HG03378 (cell line): ENCODE data around the gene IRAG1.

Source experiments
- ATAC-seq: cut with Tn5 transposase; IDR thresholded peaks from one replicate; pipeline ENCODE4 v1.9.1; 2021; ENCODE audit warnings: mild to moderate bottlenecking, moderate library complexity; ENCODE audit not compliant: unreplicated experiment

Gene IRAG1

DNA sequence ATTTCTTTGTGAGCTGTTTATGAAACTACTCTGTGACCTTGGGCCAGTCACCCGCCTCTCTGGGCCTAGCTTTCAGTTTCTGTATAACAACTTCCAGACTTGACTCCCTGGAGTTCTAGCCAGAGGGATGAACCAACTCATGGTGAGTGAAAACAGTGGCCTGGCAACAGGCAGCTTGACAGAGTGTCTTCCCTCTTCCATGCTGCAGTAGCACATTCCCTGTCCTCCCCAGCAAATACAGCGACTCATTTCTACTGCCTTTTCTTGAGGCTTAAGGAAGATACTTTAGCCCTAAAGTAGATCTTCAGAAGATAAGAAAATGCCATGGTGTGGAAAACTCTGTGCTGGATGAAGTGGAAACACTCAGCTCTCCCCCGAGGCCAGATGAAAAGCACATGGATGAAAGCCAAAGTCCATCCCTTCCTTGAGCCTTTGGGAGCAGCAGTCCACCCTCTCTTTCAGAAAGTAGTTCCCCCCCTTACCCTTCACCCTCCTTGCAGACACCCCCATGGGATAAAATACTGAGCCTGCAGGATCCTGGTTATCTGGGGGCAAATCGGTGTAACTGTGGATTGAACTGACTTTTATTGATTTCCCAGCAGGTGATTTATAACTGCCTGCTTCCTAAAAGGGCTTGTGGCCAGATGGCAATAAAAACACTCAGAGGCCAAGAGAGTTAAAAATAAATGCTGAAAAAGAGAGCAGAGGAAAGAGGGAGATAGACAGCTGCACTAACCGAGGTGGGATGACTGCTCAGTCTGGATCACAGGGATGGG, 24.1 kb downstream of the IRAG1 start:
- no peak for ATAC-seq

- ATAC-seq, result no peak
These were observed 26.1 kb downstream of the IRAG1 start for GRCh38 chr11:10667521-10667885.

DNA sequence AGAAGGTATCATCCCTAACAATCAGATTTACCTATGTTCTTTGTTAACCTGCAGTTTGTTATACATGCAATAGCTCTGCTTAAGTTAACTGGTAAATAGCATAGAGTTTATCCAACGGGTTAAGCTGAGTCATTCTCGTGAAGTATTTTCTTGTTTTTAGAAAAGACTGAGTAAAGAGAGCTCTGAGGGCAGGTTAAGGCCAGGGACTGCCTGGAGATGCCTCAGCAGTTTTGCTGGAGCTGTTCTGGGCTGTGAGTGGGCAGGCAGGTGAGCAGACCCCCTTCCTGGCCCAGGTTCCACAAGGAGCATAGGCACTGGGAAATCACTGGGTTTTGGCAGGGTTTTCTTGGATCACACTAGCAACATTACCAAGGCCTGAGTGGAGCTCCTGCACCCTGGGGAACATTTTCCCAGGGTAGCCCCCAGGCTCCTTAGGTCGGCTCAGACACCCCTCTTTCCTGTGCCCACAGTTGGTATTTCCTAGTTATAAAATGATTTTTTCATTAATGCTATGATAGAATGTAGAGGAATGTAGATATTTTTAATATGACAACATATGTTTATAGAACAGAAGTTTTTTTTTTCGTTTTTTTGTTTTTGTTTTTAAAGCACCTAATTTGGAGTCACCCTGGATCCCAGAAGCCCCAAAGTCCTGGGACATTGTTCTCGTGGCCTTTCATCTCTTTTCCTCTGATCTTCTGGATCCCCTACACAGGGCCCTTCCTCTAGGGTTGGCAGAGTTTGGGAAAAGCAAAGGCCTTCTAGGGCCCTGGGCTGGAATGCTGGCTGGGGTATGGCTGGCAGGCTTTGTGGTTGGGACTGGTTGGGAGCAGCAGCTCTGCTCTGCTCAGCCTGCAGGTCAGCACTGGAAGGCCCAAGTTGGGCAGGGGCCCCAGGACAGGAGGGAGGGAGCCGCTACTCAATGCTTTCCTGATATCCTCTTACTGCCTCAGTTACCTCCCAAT, 26.7 kb downstream of the IRAG1 start:
- ATAC-seq, result no peak

- ATAC-seq, result no peak
These were observed 29.1 kb downstream of the IRAG1 start for GRCh38 chr11:10664496-10664895.

DNA sequence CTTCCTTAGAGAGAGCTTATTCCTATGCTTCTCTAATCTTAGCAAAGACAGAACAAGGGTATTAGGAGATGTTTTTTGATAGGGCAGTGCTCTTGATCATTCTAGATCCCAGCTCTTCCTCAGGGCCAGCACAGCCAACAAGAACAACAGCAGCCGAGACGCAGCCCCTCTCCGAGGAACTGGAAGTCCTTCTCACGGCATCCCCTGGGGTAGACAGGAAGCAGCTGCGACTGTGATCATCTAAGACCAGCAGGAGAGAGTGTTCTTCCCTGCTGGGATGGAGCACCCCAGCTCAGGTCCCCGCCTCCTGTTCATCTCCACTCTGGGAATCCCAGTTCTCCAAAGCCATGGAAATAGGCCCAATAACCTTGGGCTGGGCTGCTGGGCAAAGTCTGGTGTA, 29.6 kb downstream of the IRAG1 start:
- no peak for ATAC-seq

DNA sequence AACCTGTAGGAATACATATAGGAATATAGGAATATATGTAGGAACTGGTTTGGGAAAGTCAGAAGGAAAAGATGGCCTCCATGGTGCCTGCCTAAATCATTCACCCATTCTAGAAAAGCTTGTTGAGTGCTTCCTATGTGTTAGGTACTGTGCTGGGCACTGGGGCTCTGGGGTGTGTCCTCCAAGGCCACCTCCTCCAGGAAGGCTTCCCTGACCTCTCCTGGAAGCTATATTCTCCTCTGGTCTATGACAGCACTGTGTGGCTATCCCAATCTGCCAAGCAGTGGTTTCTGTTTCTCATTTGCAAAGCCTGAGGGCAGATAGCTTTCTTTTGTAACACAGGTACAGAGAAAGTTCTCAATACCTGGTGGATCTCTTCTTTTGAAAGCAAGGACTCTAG, 30.2 kb downstream of the IRAG1 start:
- no peak for ATAC-seq

DNA sequence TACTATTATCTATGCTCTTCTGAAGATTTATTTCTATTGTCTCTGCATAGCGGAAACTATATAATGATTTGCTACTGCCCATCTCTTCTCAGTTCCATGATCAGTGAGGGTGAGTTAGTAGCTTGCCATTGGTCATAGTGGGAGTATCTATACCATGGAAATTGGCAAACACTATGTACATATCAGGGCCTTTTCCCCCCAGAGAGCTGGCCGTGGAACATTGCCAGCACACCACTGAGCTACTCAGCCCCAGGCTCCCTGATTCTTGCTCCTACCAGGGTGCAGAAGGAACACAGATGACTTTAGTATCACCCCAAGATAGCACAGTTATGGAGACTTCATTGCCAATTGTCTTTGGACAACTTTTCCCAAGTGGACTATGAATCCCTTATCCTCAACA, 33.2 kb downstream of the IRAG1 start:
- no peak for ATAC-seq

- ATAC-seq, result no peak
These were observed 34.0 kb downstream of the IRAG1 start for GRCh38 chr11:10659339-10660216.

- no peak for ATAC-seq
These were observed 34.8 kb downstream of the IRAG1 start for GRCh38 chr11:10658621-10659338.

DNA sequence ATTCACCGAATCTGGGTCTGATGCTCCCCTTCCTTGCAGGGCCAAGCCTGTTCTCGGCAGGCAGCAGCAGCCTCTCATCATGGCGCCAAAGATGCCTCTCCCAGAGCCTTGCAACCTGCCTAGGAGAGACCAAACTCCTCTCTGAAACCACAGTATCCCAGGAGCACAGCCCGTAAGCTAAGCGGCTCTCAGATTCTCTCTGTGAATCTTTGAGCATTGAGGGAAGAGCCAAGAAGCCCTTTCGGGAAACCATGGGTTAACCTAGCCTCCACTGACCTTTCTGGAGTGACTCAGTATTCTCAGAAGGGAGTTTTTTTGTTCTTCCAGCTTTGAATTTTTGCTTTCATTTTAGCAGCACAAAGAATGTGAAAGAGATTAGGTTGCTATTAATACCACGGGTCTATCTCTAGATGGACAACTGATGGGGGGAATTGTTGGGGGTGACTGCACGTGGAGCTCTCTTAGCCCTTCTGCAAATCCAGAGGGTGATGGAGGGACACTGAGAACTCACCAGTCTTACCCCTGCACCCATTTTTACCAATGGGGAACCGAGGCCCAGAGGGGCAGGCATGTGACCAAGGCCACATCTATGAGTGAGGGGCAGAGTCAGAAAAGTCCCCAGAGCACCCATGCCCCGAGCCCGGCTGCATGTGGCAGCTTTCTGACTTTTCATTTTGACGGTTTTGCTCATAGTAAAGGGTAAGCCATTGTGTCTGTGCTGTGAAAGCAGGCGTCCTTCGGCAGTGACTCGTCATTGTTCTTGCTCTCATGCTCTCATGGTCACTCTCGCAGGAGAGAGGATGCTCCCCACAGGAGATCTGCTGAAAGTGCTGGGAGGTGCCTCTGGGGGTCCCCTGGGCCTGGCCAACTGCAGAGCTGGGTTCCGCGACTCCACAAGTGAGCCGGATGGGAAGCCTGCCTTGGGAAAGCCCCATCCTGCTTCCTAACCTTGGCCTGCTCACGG, 36.0 kb downstream of the IRAG1 start:
- ATAC-seq, result peak; percentile 69

- no peak for ATAC-seq
These were observed 37.5 kb downstream of the IRAG1 start for GRCh38 chr11:10655943-10656576.

DNA sequence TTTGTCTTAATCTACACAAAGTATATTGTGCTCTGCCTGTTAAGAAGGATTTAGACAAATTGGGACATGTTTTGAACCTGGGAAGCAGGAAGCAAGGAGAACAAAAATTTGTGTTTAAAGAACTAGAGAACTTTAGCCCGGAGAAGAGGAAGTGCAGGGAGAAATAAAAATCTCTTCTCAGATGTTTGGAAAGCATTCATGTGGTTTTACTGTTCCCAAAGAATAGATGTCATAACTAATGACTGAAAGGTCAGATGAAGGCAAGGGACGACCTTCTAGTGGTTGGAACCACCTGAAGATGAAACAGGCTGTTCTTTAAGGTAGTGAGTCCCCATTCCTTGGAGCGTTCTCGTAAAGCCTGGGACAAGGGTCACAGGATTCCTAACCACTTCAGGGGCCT, 38.3 kb downstream of the IRAG1 start:
- ATAC-seq, result no peak

- no peak for ATAC-seq
These were observed 38.8 kb downstream of the IRAG1 start for GRCh38 chr11:10654811-10655150.

DNA sequence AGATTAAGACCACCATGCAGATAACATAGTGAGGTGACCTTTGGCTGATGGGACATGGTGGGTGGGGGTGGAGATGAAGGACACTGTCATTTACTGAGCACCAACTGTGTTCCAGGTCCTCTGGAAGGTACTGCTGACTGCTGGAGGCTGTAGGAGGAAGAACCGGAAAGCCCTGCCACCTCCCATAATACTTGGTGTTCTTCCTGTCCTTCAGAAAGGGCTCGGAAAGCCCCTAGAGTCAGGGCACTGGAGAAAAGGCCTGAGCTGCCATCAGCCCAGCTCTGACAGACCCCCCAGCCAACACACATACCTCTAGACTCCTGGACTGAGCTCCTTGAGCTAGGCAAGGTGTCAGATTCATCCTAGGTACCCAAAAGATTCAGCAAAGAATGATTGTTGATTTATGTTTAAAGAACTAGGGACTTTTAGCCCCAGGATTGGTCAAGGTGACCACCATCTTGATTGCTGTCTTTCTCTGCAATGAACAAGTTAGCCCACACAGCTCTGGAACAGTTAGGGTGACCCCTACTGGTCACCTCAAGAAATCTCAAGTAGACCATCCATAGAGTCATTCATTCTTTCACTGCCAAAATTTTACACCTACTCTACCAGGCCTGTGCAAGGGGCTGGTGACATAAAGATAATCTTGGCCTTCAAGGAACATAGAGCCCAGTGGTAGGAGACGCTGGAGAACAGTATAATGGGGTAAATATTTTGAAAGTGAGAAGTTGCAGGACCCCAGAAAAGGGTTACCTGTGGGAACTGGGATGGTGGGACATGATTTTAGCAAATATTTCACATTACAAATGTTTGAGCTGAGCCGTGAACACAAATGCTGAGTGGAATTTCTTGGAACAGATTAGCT, 39.4 kb downstream of the IRAG1 start:
- no peak for ATAC-seq

DNA sequence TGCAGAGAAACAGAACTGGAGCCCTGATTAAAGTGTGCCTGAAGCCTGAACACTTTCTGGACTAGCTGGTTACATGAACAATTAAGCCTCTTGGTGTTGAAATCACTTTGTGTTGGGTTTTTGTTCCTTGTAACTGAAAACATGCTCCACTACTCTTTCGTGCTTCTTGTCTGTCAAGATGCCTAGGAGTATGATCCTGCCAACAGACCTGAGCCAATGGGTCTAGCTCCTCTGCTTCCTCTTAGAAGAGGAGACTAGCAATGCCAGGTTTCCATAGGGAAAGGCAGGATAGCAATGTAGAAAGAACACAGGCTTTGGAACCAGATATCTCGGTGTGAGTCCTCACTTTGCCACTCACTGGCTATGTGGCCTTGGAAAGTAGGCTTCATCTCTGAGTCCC, 40.3 kb downstream of the IRAG1 start:
- ATAC-seq, result no peak

GRCh38 chr11:10651656-10652361, 41.7 kb downstream of the IRAG1 start:
- no peak for ATAC-seq

DNA sequence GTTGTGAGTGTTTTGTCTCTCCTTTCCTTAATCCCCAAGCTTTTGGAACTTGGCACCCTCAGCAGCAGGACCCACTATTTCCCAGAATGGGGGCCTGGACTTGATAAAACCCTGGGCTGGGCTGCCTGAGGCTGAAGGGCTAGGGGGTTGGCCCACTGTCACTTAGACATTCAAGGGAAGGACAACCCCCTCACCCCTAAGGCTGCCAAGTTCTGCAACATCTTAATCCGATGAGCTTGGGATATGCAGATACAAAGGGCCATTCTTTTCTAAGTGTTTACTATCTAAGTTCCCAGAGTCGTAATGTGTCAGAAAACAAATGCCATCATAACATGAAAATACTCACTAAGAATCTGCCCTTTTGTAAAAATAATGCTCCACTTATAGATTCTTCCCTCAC, 42.9 kb downstream of the IRAG1 start:
- no peak for ATAC-seq
